Gastrocnemius medialis (tissue), 4 donors: ENCODE data around the gene CDADC1.

Experiments used
- CTCF ChIP-seq, 5 experiments: fragments of 450-650 bp in 3 of 5; fragments of 200-600 bp in 2 of 5; sonication (generic) in 2 of 5; IDR thresholded peaks in 4 of 5; conservative IDR thresholded peaks in 1 of 5; 1 replicate in 4 of 5; 2 replicates in 1 of 5; pipeline ENCODE4 v1.5.1; 2016 to 2019; ENCODE audit warnings: antibody characterized with exemption in 5 of 5, mild to moderate bottlenecking in 3 of 5, moderate library complexity in 3 of 5
- POLR2A ChIP-seq, 2 donors: fragments of 450-650 bp; IDR thresholded peaks; one replicate each; pipeline ENCODE4 v1.6.1; 2017; ENCODE audit warnings: antibody characterized with exemption in 2 of 2, mild to moderate bottlenecking in 2 of 2, moderate library complexity in 2 of 2

DNA sequence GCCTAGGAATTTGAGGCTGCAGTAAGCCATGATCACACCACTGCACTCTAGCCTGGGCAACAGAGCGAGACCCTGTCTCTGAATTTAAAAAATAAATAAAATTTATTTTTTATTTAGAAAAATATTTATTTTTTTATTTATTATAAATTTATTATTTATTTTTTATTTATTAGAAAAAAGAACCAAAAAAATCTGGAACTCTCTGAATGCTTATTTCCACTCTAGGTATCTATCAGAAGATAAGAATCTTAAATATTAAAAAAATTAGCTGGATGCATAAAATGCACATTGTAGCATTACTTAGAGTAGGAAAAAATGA, 82.8 kb downstream of the CDADC1 start:
- TF ChIP-seq CTCF (IDR thresholded peaks at IDR 0.05 in 4 of 5, conservative IDR thresholded peaks at IDR 0.05 in 1 of 5) (no peak), POLR2A (IDR thresholded peaks at IDR 0.05) (no peak)
